CD14-positive monocyte (primary cell): ENCODE measurements around the gene SCN1B. TPM values are rescaled to one million over a fixed set of nuclear protein-coding genes. Genes with fewer than 3 reads are reported as not detected.

Source experiments
- DNase-seq, 3 donors: peaks; one replicate each; pipeline ENCODE4 v3.0.0-alpha.2; 2011 to 2022
- H2AFZ ChIP-seq: 2 replicates; pipeline ENCODE4 v1.6.0; 2012; ENCODE audit warnings: mild to moderate bottlenecking, low read depth, low read length, inconsistent platforms; ENCODE audit not compliant: insufficient read depth, poor library complexity, severe bottlenecking
- H3K27ac ChIP-seq, 2 donors: 1 replicate in 1 of 2; 2 replicates in 1 of 2; pipeline ENCODE4 v1.5.1; 2012 to 2013; ENCODE audit warnings: low read length in 2 of 2, control low read depth in 1 of 2, inconsistent platforms in 1 of 2, low read depth in 1 of 2, mild to moderate bottlenecking in 1 of 2
- H3K27me3 ChIP-seq, 2 donors: one replicate each; pipeline versions ENCODE4 v1.6.0 to v1.6.1; 2011 to 2013; ENCODE audit warnings: low read length in 2 of 2; ENCODE audit not compliant: control insufficient read depth in 2 of 2, insufficient read depth in 2 of 2
- H3K36me3 ChIP-seq, 2 donors: replicated peaks in 1 of 2; 1 replicate in 1 of 2; 2 replicates in 1 of 2; pipeline versions ENCODE4 v1.5.1 to v1.6.1; 2012 to 2013; ENCODE audit warnings: low read length in 2 of 2, control low read depth in 1 of 2, inconsistent platforms in 1 of 2, mild to moderate bottlenecking in 1 of 2; ENCODE audit not compliant: insufficient read depth in 2 of 2, control insufficient read depth in 1 of 2
- H3K4me1 ChIP-seq, 2 donors: 1 replicate in 1 of 2; 2 replicates in 1 of 2; pipeline versions ENCODE4 v1.5.1 to v1.6.1; 2012 to 2013; ENCODE audit warnings: low read length in 2 of 2, control low read depth in 1 of 2, inconsistent platforms in 1 of 2, mild to moderate bottlenecking in 1 of 2, moderate library complexity in 1 of 2; ENCODE audit not compliant: insufficient read depth in 2 of 2, control insufficient read depth in 1 of 2
- H3K4me2 ChIP-seq: replicated peaks from 2 replicates; pipeline ENCODE3; 2012; ENCODE audit warnings: low read length, moderate library complexity, mild to moderate bottlenecking; ENCODE audit not compliant: poor library complexity, severe bottlenecking; ENCODE audit errors: extremely low read depth
- H3K4me3 ChIP-seq, 3 experiments: fragments of 200-600 bp in 1 of 3; sonication (generic) in 1 of 3; replicated peaks in 1 of 3; 1 replicate in 2 of 3; 2 replicates in 1 of 3; pipeline ENCODE4 v1.5.1; 2011 to 2013; ENCODE audit warnings: low read length in 3 of 3, mild to moderate bottlenecking in 3 of 3, control low read depth in 2 of 3, low read depth in 2 of 3, inconsistent platforms in 1 of 3, moderate library complexity in 1 of 3
- H3K79me2 ChIP-seq: 2 replicates; pipeline ENCODE4 v1.6.0; 2012; ENCODE audit warnings: mild to moderate bottlenecking, control low read depth, inconsistent platforms, low read length, moderate library complexity; ENCODE audit not compliant: insufficient read depth
- H3K9ac ChIP-seq: 2 replicates; pipeline ENCODE4 v1.6.0; 2017; ENCODE audit warnings: low read length, mild to moderate bottlenecking; ENCODE audit not compliant: insufficient read depth, poor library complexity, severe bottlenecking
- H3K9me3 ChIP-seq, 2 donors: replicated peaks in 1 of 2; 1 replicate in 1 of 2; 2 replicates in 1 of 2; pipeline versions ENCODE4 v1.5.1 to v1.6.1; 2012 to 2013; ENCODE audit warnings: low read length in 2 of 2, control low read depth in 1 of 2; ENCODE audit not compliant: control insufficient read depth in 1 of 2, insufficient read depth in 1 of 2
- H4K20me1 ChIP-seq: 2 replicates; pipeline ENCODE4 v1.6.0; 2012; ENCODE audit warnings: mild to moderate bottlenecking, low read length, control low read depth, moderate library complexity; ENCODE audit not compliant: insufficient read depth
- H3K27ac Mint-ChIP-seq, 7 donors: one replicate each; pipeline ENCODE4 v1.8.0; 2020; ENCODE audit warnings: mild to moderate bottlenecking in 7 of 7, mixed read lengths in 7 of 7, moderate library complexity in 6 of 7, inconsistent platforms in 2 of 7
- H3K27me3 Mint-ChIP-seq, 3 donors: one replicate each; pipeline ENCODE4 v1.8.0; 2021 to 2022; ENCODE audit warnings: low read depth in 3 of 3, mild to moderate bottlenecking in 3 of 3, mixed read lengths in 3 of 3, moderate library complexity in 3 of 3, inconsistent platforms in 1 of 3
- H3K36me3 Mint-ChIP-seq, 2 donors: one replicate each; pipeline ENCODE4 v1.8.0; 2020; ENCODE audit warnings: mixed read lengths in 2 of 2, inconsistent platforms in 1 of 2, mild to moderate bottlenecking in 1 of 2
- H3K4me1 Mint-ChIP-seq: one replicate; pipeline ENCODE4 v1.8.0; 2020; ENCODE audit warnings: mild to moderate bottlenecking, mixed read lengths
- H3K4me3 Mint-ChIP-seq, 2 donors: one replicate each; pipeline ENCODE4 v1.8.0; 2020; ENCODE audit warnings: mild to moderate bottlenecking in 2 of 2, mixed read lengths in 2 of 2, moderate library complexity in 1 of 2
- H3K9me3 Mint-ChIP-seq, 7 donors: one replicate each; pipeline ENCODE4 v1.8.0; 2020 to 2022; ENCODE audit warnings: mixed read lengths in 7 of 7, mild to moderate bottlenecking in 6 of 7, moderate library complexity in 6 of 7, inconsistent platforms in 2 of 7
- CTCF ChIP-seq: fragments of 200-600 bp; IDR thresholded peaks from one replicate; pipeline ENCODE4 v1.8.0; 2022; ENCODE audit warnings: antibody characterized with exemption, mild to moderate bottlenecking
- WGBS: methylation state at CpG from one replicate; pipeline ENCODE4 v1.1.5; 2013; ENCODE audit warnings: missing lambda C conversion rate; ENCODE audit not compliant: insufficient coverage; 5-methylcytosine and 5-hydroxymethylcytosine counted together
- intact Hi-C, 2 donors: fragments of 100-400 bp; cut with micrococcal nuclease; formaldehyde crosslinking; loops; one replicate each; pipeline versions ENCODE4 v1.15.0 to v1.15.1; 2023
- polyA plus RNA-seq, 3 donors: library from polyadenylated mRNA; depleted of rRNA in 1 of 3; unstranded in 2 of 3; stranded (reverse) in 1 of 3; fragments of 300-500 nt in 2 of 3; fragments of >200 nt in 1 of 3; fragmentation: Illumina TruSeq in 2 of 3; gene quantifications; 1 replicate in 2 of 3; 2 replicates in 1 of 3; pipeline ENCODE4 v1.2.3, GENCODE V29; 2012 to 2021

The SCN1B gene
- polyA plus RNA-seq, 3 donors: 0.08 to 0.68 TPM; not detected in 1

- H3K27me3 Mint-ChIP-seq: peaks cover 0 to 7% (median 0%) of the 10 kb centered on the region in 3 donors
- H3K9me3 ChIP-seq: no peaks in the 10 kb centered on the region
- H3K4me3 Mint-ChIP-seq: peak overlapping the region; percentile 44 to 98
- peaks cover 0 to 1% (median 0%) of the 10 kb centered on the region in 7 donors for H3K9me3 Mint-ChIP-seq
- H2AFZ ChIP-seq: no peak overlapping the region
- peaks cover 40% of the 10 kb centered on the region for H4K20me1 ChIP-seq
- H3K36me3 ChIP-seq: peaks cover 17 to 21% of the 10 kb centered on the region in 2 donors
- peak overlapping the region; percentile 97 for H3K4me2 ChIP-seq
- no peak overlapping the region for H3K9ac ChIP-seq
- peaks cover 74% of the 10 kb centered on the region for H3K79me2 ChIP-seq
- no peak for DNase-seq
- 92% methylated on average over 7 of the region's 11 CpGs for WGBS
- peaks cover 57% of the 10 kb centered on the region for H3K4me1 Mint-ChIP-seq
- H3K27me3 ChIP-seq: no peaks in the 10 kb centered on the region
- TF ChIP-seq CTCF: no peak
- intact Hi-C loops: no loop called here
- peak overlapping the region in 1 of 2 donors; percentile 59 for H3K27ac ChIP-seq
- H3K27ac Mint-ChIP-seq: peak overlapping the region; percentile 65 to 98 (median 92)
- peak overlapping the region in 1 of 3 experiments; percentile 81 for H3K4me3 ChIP-seq
- H3K4me1 ChIP-seq: peaks cover 61 to 62% of the 10 kb centered on the region in 2 donors
- peaks cover 26 to 36% of the 10 kb centered on the region in 2 donors for H3K36me3 Mint-ChIP-seq
Measured at GRCh38 chr19:35002037-35002535, 28.2 kb upstream of the SCN1B start.

- H4K20me1 ChIP-seq: peaks cover 50% of the 10 kb centered on the region
- 93% methylated on average over 18 of the region's 18 CpGs for WGBS
- H3K9me3 Mint-ChIP-seq: peaks cover 0 to 1% (median 0%) of the 10 kb centered on the region in 7 donors
- intact Hi-C loops: no loop called here
- H3K27me3 ChIP-seq: no peaks in the 10 kb centered on the region
- no peak overlapping the region for H3K4me3 ChIP-seq
- H3K79me2 ChIP-seq: peaks cover 76% of the 10 kb centered on the region
- H3K4me2 ChIP-seq: no peak overlapping the region
- peaks cover 36% of the 10 kb centered on the region for H3K4me1 Mint-ChIP-seq
- H3K4me3 Mint-ChIP-seq: no peak overlapping the region
- TF ChIP-seq CTCF: no peak
- H3K27ac ChIP-seq: peak overlapping the region in 1 of 2 donors; percentile 56
- H3K36me3 ChIP-seq: peaks cover 34% of the 10 kb centered on the region in 2 donors
- peaks cover 32 to 47% of the 10 kb centered on the region in 2 donors for H3K36me3 Mint-ChIP-seq
- H3K27ac Mint-ChIP-seq: peak overlapping the region in 3 of 7 donors; percentile 28 to 72 (median 43)
- H3K4me1 ChIP-seq: peaks cover 36% of the 10 kb centered on the region in 2 donors
- H3K27me3 Mint-ChIP-seq: peaks cover 0 to 5% (median 1%) of the 10 kb centered on the region in 3 donors
- no peak for DNase-seq
- no peak overlapping the region for H3K9ac ChIP-seq
- H2AFZ ChIP-seq: no peak overlapping the region
- H3K9me3 ChIP-seq: no peaks in the 10 kb centered on the region
Measured at GRCh38 chr19:35004517-35005255, 25.6 kb upstream of the SCN1B start.
